Sigmoid colon (tissue), 7 donors: Measurements from ENCODE around the gene ELFN2. TPM values are rescaled to one million over a fixed set of nuclear protein-coding genes. Genes with fewer than 3 reads are reported as not detected.

Source experiments
- DNase-seq: peaks from one replicate; pipeline ENCODE4 v3.0.0-alpha.2; 2019
- H3K27ac ChIP-seq, 4 donors: fragments of 200-600 bp; sonication (generic); one replicate each; pipeline ENCODE4 v1.5.1; 2016 to 2019; ENCODE audit warnings: mild to moderate bottlenecking in 1 of 4
- H3K27me3 ChIP-seq, 3 donors: fragments of 200-600 bp; sonication (generic); one replicate each; pipeline ENCODE4 v1.5.1; 2019; ENCODE audit warnings: mild to moderate bottlenecking in 1 of 3
- H3K36me3 ChIP-seq, 4 donors: fragments of 200-600 bp; sonication (generic); one replicate each; pipeline ENCODE4 v1.5.1; 2016 to 2019
- H3K4me1 ChIP-seq, 4 donors: fragments of 200-600 bp; sonication (generic); one replicate each; pipeline ENCODE4 v1.5.1; 2017 to 2019
- H3K4me3 ChIP-seq, 4 donors: fragments of 200-600 bp; sonication (generic); one replicate each; pipeline ENCODE4 v1.5.1; 2017 to 2019; ENCODE audit warnings: mild to moderate bottlenecking in 2 of 4, moderate library complexity in 1 of 4
- H3K9me3 ChIP-seq, 4 donors: fragments of 200-600 bp in 3 of 4; sonication (generic) in 3 of 4; one replicate each; pipeline versions ENCODE4 v1.5.1 to v1.6.1; 2013 to 2019
- CTCF ChIP-seq, 4 experiments: fragments of 450-650 bp in 3 of 4; fragments of 200-600 bp in 1 of 4; IDR thresholded peaks; one replicate each; pipeline ENCODE4 v1.5.1; 2016 to 2019; ENCODE audit warnings: antibody characterized with exemption in 4 of 4, mild to moderate bottlenecking in 3 of 4, moderate library complexity in 2 of 4
- EP300 ChIP-seq, 4 donors: sonication (generic); formaldehyde crosslinking; IDR thresholded peaks; one replicate each; pipeline ENCODE4 v1.6.1; 2017; ENCODE audit warnings: antibody characterized with exemption in 4 of 4
- POLR2A ChIP-seq, 2 donors: fragments of 450-650 bp; IDR thresholded peaks; one replicate each; pipeline ENCODE4 v1.6.1; 2016; ENCODE audit warnings: antibody characterized with exemption in 2 of 2, mild to moderate bottlenecking in 2 of 2, moderate library complexity in 2 of 2
- POLR2AphosphoS5 ChIP-seq, 4 donors: sonication (generic); formaldehyde crosslinking; IDR thresholded peaks; one replicate each; pipeline ENCODE4 v1.6.1; 2017; ENCODE audit warnings: antibody characterized with exemption in 4 of 4
- WGBS, 2 donors: extraction: QIAGEN DNeasy Blood & Tissue Kit; methylation state at CpG; one replicate each; pipeline ENCODE4 v1.1.7; 2013; 5-methylcytosine and 5-hydroxymethylcytosine counted together
- intact Hi-C: fragments of 100-400 bp; cut with DNase I; formaldehyde crosslinking; loops from one replicate; pipeline ENCODE4 v1.15.1; 2023
- polyA plus RNA-seq, 3 donors: library from polyadenylated mRNA; stranded (reverse); fragments of 200-250 nt; gene quantifications; one replicate each; pipeline ENCODE4 v1.2.3, GENCODE V29; 2013
- total RNA-seq, 4 donors: library from RNA; depleted of rRNA; stranded (reverse); fragments of >200 nt; gene quantifications; one replicate each; pipeline ENCODE4 v1.1.0, GENCODE V29; 2016
- donor health status: healthy with polysubstance abuse.
- donor health status: Bipolar disorder and iron deficiency.
- donor health status: healthy.

The ELFN2 gene
- total and polyA plus RNA-seq, 7 donors, result under 0.01 to 0.55 (median 0.15) TPM; not detected in 3

DNA sequence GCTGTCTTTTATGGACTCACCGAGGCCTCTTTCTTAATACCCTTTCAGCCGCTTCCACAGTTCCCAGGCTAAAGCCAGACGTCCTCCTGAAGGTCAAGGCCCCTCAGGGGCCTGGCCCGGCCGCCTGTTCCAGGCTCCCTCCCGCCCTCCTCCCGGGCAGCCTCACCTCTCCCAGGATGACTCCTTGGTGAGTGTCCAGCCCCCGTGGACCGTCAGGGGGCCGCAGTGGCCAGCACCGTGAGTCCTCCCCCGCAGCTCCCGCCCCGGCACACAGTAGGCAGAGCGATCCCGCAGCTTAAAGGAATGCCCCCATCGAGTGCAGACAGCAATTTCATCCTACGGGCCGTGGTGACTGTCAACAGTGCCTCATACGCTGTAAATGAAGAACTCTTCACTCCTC lies 32.9 kb downstream of the ELFN2 start:
- Histone ChIP-seq H3K9me3 (no peaks in the 10 kb centered on the region), H3K36me3 (no peaks in the 10 kb centered on the region), H3K4me3 (no peak overlapping the region), H3K4me1 (no peaks in the 10 kb centered on the region), H3K27me3 (peaks cover 0 to 31% (median 0%) of the 10 kb centered on the region in 3 donors), H3K27ac (no peak overlapping the region)
- intact Hi-C loops, result no loop called here
- no peak for DNase-seq
- no peak for TF ChIP-seq POLR2A (IDR thresholded peaks at IDR 0.05)
- TF ChIP-seq EP300 (IDR thresholded peaks at IDR 0.05), result no peak
- no peak for TF ChIP-seq CTCF (IDR thresholded peaks at IDR 0.05)
- no peak for TF ChIP-seq POLR2AphosphoS5 (IDR thresholded peaks at IDR 0.05)
- WGBS, 2 donors, result 80 to 86% methylated on average over 20 of the region's 20 CpGs

GRCh38 chr22:37393746-37394145 lies 33.5 kb downstream of the ELFN2 start:
- no peaks in the 10 kb centered on the region for H3K9me3 ChIP-seq
- no peak overlapping the region for H3K4me3 ChIP-seq
- 91 to 94% methylated on average over 12 of the region's 12 CpGs for WGBS, 2 donors
- H3K27me3 ChIP-seq, result peaks cover 0 to 37% (median 0%) of the 10 kb centered on the region in 3 donors
- TF ChIP-seq POLR2AphosphoS5 (IDR thresholded peaks at IDR 0.05) (no peak), CTCF (IDR thresholded peaks at IDR 0.05) (no peak), POLR2A (IDR thresholded peaks at IDR 0.05) (no peak), EP300 (IDR thresholded peaks at IDR 0.05) (no peak)
- no peak overlapping the region for H3K27ac ChIP-seq
- H3K36me3 ChIP-seq, result no peaks in the 10 kb centered on the region
- intact Hi-C loops, result no loop called here
- no peaks in the 10 kb centered on the region for H3K4me1 ChIP-seq
- DNase-seq, result no peak

DNA sequence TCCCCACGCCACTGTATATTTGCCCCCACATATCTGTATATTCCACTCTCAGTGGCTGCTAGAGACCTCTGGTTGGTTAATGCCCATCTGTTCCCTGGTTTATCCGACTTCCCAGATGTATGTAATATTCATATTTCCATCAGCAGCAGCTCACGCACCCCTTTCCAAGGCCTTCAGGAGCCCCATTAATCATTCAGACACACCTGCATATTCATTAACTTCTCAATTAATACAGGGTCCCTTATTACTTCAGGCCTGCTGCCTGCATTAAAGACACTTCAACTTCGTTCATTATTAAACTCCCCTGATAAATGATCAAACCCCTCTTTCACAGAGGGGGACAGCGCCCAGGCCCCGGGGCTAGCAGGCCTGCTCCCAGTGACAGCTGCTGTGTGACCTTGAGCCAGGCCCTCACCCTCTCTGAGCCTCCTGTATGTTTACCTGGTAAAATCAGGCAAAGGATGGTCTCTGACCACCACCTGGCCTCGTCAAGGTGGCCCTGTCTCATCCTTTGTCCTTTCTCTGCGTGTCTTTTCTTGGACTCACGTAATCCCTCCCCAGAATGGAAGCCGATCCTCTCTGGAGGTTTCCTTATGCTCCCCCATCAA lies 34.5 kb downstream of the ELFN2 start:
- H3K27me3 ChIP-seq, result peaks cover 0 to 47% (median 0%) of the 10 kb centered on the region in 3 donors
- TF ChIP-seq CTCF (IDR thresholded peaks at IDR 0.05) (no peak), POLR2AphosphoS5 (IDR thresholded peaks at IDR 0.05) (no peak), EP300 (IDR thresholded peaks at IDR 0.05) (no peak), POLR2A (IDR thresholded peaks at IDR 0.05) (no peak)
- intact Hi-C loops, result no loop called here
- no peaks in the 10 kb centered on the region for H3K9me3 ChIP-seq
- 86 to 89% methylated on average over 10 of the region's 10 CpGs for WGBS, 2 donors
- DNase-seq, result no peak
- no peak overlapping the region for H3K4me3 ChIP-seq
- no peak overlapping the region for H3K27ac ChIP-seq
- H3K36me3 ChIP-seq, result no peaks in the 10 kb centered on the region
- no peaks in the 10 kb centered on the region for H3K4me1 ChIP-seq

DNA sequence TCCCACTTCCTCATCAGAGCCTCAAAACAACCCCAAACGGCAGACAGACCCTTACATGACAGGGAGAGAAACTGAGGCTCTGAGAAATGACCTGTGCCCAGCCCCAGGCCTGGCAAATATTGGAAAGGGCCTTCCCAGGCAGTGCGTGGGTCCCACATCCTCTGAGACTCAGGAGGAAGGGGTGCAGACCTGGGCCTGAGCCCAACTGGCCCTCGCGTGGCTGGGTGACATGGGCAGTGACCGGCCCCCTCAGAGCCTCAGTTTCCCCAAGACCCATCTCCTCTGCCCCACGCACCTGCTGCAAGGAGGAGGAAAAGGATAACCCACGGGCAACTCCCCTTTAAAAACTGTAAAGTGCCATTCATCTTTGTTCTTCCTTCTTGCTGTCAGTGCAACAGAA lies 35.6 kb downstream of the ELFN2 start:
- intact Hi-C loops, result no loop called here
- no peak overlapping the region for H3K27ac ChIP-seq
- TF ChIP-seq EP300 (IDR thresholded peaks at IDR 0.05) (no peak), POLR2A (IDR thresholded peaks at IDR 0.05) (no peak), CTCF (IDR thresholded peaks at IDR 0.05) (no peak), POLR2AphosphoS5 (IDR thresholded peaks at IDR 0.05) (no peak)

DNA sequence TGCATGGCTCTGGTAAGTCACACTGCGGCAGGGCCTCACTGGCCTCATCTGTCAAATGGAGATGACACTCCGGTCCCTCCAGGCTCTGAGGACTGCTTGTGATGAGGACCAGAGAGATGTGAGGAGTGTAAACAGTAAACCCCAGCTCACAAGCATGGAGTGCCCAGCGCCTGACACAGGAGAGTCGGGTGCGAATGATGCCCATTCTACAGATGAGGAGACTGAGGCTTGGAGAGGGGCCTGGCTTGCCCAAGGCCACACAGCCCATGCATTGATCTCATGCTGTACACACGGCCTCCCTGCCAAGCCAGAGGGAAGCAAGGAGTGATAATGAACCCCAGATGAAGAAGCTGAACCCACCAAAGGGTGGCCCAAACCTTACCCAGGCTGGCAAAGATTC lies 37.2 kb downstream of the ELFN2 start:
- DNase-seq, result no peak
- intact Hi-C loops, result no loop called here
- H3K27me3 ChIP-seq, result peaks cover 0 to 42% (median 0%) of the 10 kb centered on the region in 3 donors
- H3K27ac ChIP-seq, result no peak overlapping the region
- TF ChIP-seq POLR2A (IDR thresholded peaks at IDR 0.05) (no peak), CTCF (IDR thresholded peaks at IDR 0.05) (no peak), EP300 (IDR thresholded peaks at IDR 0.05) (no peak), POLR2AphosphoS5 (IDR thresholded peaks at IDR 0.05) (no peak)
- no peaks in the 10 kb centered on the region for H3K36me3 ChIP-seq
- no peaks in the 10 kb centered on the region for H3K9me3 ChIP-seq
- WGBS, 2 donors, result 85 to 93% methylated on average over 6 of the region's 6 CpGs
- H3K4me3 ChIP-seq, result no peak overlapping the region
- no peaks in the 10 kb centered on the region for H3K4me1 ChIP-seq

More for the DNA sequence above, 35.6 kb downstream of the ELFN2 start:
- Histone ChIP-seq H3K4me1 (no peaks in the 10 kb centered on the region), H3K4me3 (no peak overlapping the region), H3K36me3 (no peaks in the 10 kb centered on the region), H3K27me3 (peaks cover 0 to 48% (median 0%) of the 10 kb centered on the region in 3 donors), H3K9me3 (no peaks in the 10 kb centered on the region)
- 62 to 82% methylated on average over 7 of the region's 7 CpGs for WGBS, 2 donors
- no peak for DNase-seq
